Ovary (tissue), 3 donors: ENCODE measurements around the gene UBE2E1.

Experiments
- POLR2A ChIP-seq: fragments of 450-650 bp; IDR thresholded peaks from one replicate; pipeline ENCODE4 v1.6.1; 2017; ENCODE audit warnings: antibody characterized with exemption, mild to moderate bottlenecking, moderate library complexity
- TF ChIP-seq, protein P1 (sequence below), 3 donors: fragments of 450-650 bp in 2 of 3; fragments of 200-600 bp in 1 of 3; IDR thresholded peaks; one replicate each; pipeline versions ENCODE4 v1.5.1 to v1.8.0; 2016 to 2022; ENCODE audit warnings: antibody characterized with exemption in 3 of 3, mild to moderate bottlenecking in 1 of 3
- donor health status: DM: no; HTN: no; CAD: no.

DNA sequence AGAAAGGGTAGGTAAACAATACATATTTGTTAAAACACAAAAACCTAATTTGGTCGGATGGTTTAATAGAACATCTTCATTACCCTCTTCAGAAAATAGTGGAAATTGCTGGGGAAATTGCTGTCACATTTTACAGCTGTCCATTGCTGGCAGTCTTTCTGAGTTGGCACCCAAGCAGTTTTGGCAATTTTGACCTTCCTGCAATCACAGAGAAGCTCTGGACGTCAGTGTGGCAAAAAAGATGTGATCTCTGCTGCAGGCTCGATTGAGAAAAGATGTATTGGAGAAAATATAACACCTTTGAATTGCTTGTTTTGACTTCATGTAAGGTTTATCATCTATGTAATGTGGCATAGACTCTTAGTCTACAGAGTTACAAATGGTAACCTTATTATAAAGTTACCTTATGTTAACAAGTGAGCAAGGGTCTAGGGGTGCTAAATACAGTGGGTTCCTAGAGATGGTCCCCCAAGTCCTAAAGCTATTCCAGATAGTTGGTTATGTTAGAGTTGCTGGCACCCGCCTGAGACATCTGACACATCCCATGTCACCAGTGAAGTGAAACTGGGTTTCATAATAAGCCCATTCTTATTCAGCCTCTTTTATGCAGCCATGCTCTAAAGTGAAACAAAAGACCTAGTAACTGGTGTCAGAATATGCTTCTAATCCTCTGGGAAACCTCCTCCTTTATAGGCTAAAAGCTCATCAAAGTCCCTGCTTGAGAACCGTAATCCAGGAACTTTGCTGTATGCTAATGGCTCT, 14.0 kb downstream of the UBE2E1 start:
- TF ChIP-seq, protein P1, sequence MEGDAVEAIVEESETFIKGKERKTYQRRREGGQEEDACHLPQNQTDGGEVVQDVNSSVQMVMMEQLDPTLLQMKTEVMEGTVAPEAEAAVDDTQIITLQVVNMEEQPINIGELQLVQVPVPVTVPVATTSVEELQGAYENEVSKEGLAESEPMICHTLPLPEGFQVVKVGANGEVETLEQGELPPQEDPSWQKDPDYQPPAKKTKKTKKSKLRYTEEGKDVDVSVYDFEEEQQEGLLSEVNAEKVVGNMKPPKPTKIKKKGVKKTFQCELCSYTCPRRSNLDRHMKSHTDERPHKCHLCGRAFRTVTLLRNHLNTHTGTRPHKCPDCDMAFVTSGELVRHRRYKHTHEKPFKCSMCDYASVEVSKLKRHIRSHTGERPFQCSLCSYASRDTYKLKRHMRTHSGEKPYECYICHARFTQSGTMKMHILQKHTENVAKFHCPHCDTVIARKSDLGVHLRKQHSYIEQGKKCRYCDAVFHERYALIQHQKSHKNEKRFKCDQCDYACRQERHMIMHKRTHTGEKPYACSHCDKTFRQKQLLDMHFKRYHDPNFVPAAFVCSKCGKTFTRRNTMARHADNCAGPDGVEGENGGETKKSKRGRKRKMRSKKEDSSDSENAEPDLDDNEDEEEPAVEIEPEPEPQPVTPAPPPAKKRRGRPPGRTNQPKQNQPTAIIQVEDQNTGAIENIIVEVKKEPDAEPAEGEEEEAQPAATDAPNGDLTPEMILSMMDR (IDR thresholded peaks at IDR 0.05), result no peak
- TF ChIP-seq POLR2A, result no peak
